Activated CD8-positive, alpha-beta T cell treated with anti-CD3 and anti-CD28 coated beads for 36 hours (primary cell): ENCODE data around the gene FOLR2. TPM values are rescaled to one million over a fixed set of nuclear protein-coding genes. Genes with fewer than 3 reads are reported as not detected.

Source experiments
- ATAC-seq: fragments of 200-7000 bp; cut with Tn5 transposase; one replicate; pipeline ENCODE4 v1.10.0; 2021; ENCODE audit warnings: mild to moderate bottlenecking, moderate library complexity
- CTCF ChIA-PET: fragments of 350-600 bp; sonication (Branson Sonifier 250); formaldehyde crosslinking; loops from one replicate; lab custom pipeline; 2021; ENCODE audit warnings: antibody characterized with exemption; lab: Charles Lee
- POLR2A ChIA-PET: fragments of 350-600 bp; sonication (Branson Sonifier 250); formaldehyde crosslinking; loops from one replicate; lab custom pipeline; 2021; ENCODE audit warnings: antibody characterized with exemption; lab: Charles Lee
- DNase-seq: peaks from one replicate; pipeline ENCODE4 v3.0.0-alpha.2; 2020
- H3K27ac Mint-ChIP-seq: one replicate; pipeline ENCODE4 v1.8.0; 2021; ENCODE audit warnings: mild to moderate bottlenecking, mixed read lengths
- H3K27me3 Mint-ChIP-seq: one replicate; pipeline ENCODE4 v1.8.0; 2021; ENCODE audit warnings: mixed read lengths
- H3K36me3 Mint-ChIP-seq: one replicate; pipeline ENCODE4 v1.8.0; 2021; ENCODE audit warnings: low read depth, mixed read lengths
- H3K4me1 Mint-ChIP-seq: one replicate; pipeline ENCODE4 v1.8.0; 2021; ENCODE audit warnings: low read depth, mixed read lengths
- H3K4me3 Mint-ChIP-seq: one replicate; pipeline ENCODE4 v1.8.0; 2021; ENCODE audit warnings: mild to moderate bottlenecking, moderate library complexity, mixed read lengths
- H3K9me3 Mint-ChIP-seq: one replicate; pipeline ENCODE4 v1.8.0; 2021; ENCODE audit warnings: mixed read lengths
- CTCF ChIP-seq: fragments of 200-600 bp; IDR thresholded peaks from one replicate; pipeline ENCODE4 v1.8.0; 2022; ENCODE audit warnings: antibody characterized with exemption, mild to moderate bottlenecking
- intact Hi-C: fragments of 100-400 bp; cut with micrococcal nuclease; formaldehyde crosslinking; loops from one replicate; pipeline ENCODE4 v1.10.0; 2022
- total RNA-seq, 2 experiments: library from RNA; stranded (reverse); gene quantifications; one replicate each; pipeline ENCODE4 v1.2.3, GENCODE V29; 2021

The FOLR2 gene
- total RNA-seq, 2 experiments from 2014 or later, result not detected

- no peaks in the 10 kb centered on the region for H3K9me3 Mint-ChIP-seq
- ChIA-PET CTCF (no interaction called here), POLR2A (interaction anchor here (1.1 kb wide), 1 partner anchor 10 kb away, joined by 4 read pairs; no protein-coding TSS in a partner anchor)
- DNase-seq, result no peak
- no peaks in the 10 kb centered on the region for H3K4me1 Mint-ChIP-seq
- H3K27ac Mint-ChIP-seq, result no peak overlapping the region
- intact Hi-C loops, result no loop called here
- ATAC-seq, result no peak
- H3K4me3 Mint-ChIP-seq, result no peak overlapping the region
- no peaks in the 10 kb centered on the region for H3K36me3 Mint-ChIP-seq
- peaks cover 7% of the 10 kb centered on the region for H3K27me3 Mint-ChIP-seq
- TF ChIP-seq CTCF, result no peak
Measured at GRCh38 chr11:72250661-72251464, 34.3 kb downstream of the FOLR2 start.

- no peak for ATAC-seq
- Mint-ChIP-seq H3K4me3 (no peak overlapping the region), H3K27ac (no peak overlapping the region), H3K9me3 (no peaks in the 10 kb centered on the region), H3K27me3 (peaks cover 7% of the 10 kb centered on the region), H3K36me3 (no peaks in the 10 kb centered on the region), H3K4me1 (no peaks in the 10 kb centered on the region)
- ChIA-PET POLR2A (interaction anchor here (1.1 kb wide), 1 partner anchor 11 kb away, joined by 4 read pairs; no protein-coding TSS in a partner anchor), CTCF (no interaction called here)
- intact Hi-C loops, result no loop called here
- no peak for TF ChIP-seq CTCF
- no peak for DNase-seq
Measured at GRCh38 chr11:72251614-72252013, 35.0 kb downstream of the FOLR2 start.

GRCh38 chr11:72253392-72253791, 36.8 kb downstream of the FOLR2 start:
- CTCF ChIA-PET, result no interaction called here
- no peaks in the 10 kb centered on the region for H3K9me3 Mint-ChIP-seq
- ATAC-seq, result no peak
- H3K4me1 Mint-ChIP-seq, result no peaks in the 10 kb centered on the region
- H3K4me3 Mint-ChIP-seq, result no peak overlapping the region
- TF ChIP-seq CTCF, result no peak
- H3K27me3 Mint-ChIP-seq, result peaks cover 5% of the 10 kb centered on the region
- DNase-seq, result no peak
- no peaks in the 10 kb centered on the region for H3K36me3 Mint-ChIP-seq
- intact Hi-C loops, result no loop called here
- POLR2A ChIA-PET, result no interaction called here
- no peak overlapping the region for H3K27ac Mint-ChIP-seq

GRCh38 chr11:72254299-72254993, 37.9 kb downstream of the FOLR2 start:
- peaks cover 3% of the 10 kb centered on the region for H3K27me3 Mint-ChIP-seq
- CTCF ChIA-PET, result interaction anchor here (0.7 to 1.8 kb wide), 4 partner anchors 16 to 177 kb away, joined by 3 to 6 read pairs (median 3); no protein-coding TSS in a partner anchor
- ATAC-seq, result no peak
- no peaks in the 10 kb centered on the region for H3K36me3 Mint-ChIP-seq
- no peaks in the 10 kb centered on the region for H3K4me1 Mint-ChIP-seq
- no peak overlapping the region for H3K4me3 Mint-ChIP-seq
- H3K27ac Mint-ChIP-seq, result no peak overlapping the region
- no peak for DNase-seq
- intact Hi-C loops, result no loop called here
- TF ChIP-seq CTCF, result no peak
- POLR2A ChIA-PET, result interaction anchor here (1.6 kb wide), 1 partner anchor 29 kb away, joined by 3 read pairs; no protein-coding TSS in a partner anchor
- no peaks in the 10 kb centered on the region for H3K9me3 Mint-ChIP-seq

GRCh38 chr11:72257570-72257969, 41.0 kb downstream of the FOLR2 start:
- TF ChIP-seq CTCF, result no peak
- intact Hi-C loops, result no loop called here
- Mint-ChIP-seq H3K27me3 (peaks cover 3% of the 10 kb centered on the region), H3K9me3 (no peaks in the 10 kb centered on the region), H3K4me1 (no peaks in the 10 kb centered on the region), H3K4me3 (no peak overlapping the region), H3K36me3 (no peaks in the 10 kb centered on the region), H3K27ac (no peak overlapping the region)
- ATAC-seq, result no peak
- POLR2A ChIA-PET, result no interaction called here
- DNase-seq, result no peak
- CTCF ChIA-PET, result interaction anchor here (1.2 kb wide), 1 partner anchor 19 kb away, joined by 3 read pairs; no protein-coding TSS in a partner anchor
